Measurements from ENCODE around the gene FGF14.

Gene FGF14

GRCh38 chr13:101817898-101818297 is 584.0 kb downstream of the FGF14 start:
- no peak for TF ChIP-seq CTCF (IDR thresholded peaks at IDR 0.05; ENCODE audit: low read depth, low read length, missing control alignments)
- no peak overlapping the region for H3K4me3 ChIP-seq (ENCODE audit: low read depth, low read length)
- in situ Hi-C loops (cut with HindIII; ENCODE audit: low sequenced_read_pairs): no loop called here
- DNase-seq (ENCODE audit: low read depth): no peak

GRCh38 chr13:101811881-101812280 is 590.0 kb downstream of the FGF14 start:
- DNase-seq (ENCODE audit: low read depth): no peak
- no peak for TF ChIP-seq CTCF (IDR thresholded peaks at IDR 0.05; ENCODE audit: low read depth, low read length, missing control alignments)
- no peak overlapping the region for H3K4me3 ChIP-seq (ENCODE audit: low read depth, low read length)
- in situ Hi-C loops (cut with HindIII; ENCODE audit: low sequenced_read_pairs): no loop called here

GRCh38 chr13:101811284-101811839 is 590.5 kb downstream of the FGF14 start:
- TF ChIP-seq CTCF (IDR thresholded peaks at IDR 0.05; ENCODE audit: low read depth, low read length, missing control alignments): no peak
- in situ Hi-C loops (cut with HindIII; ENCODE audit: low sequenced_read_pairs): no loop called here
- no peak for DNase-seq (ENCODE audit: low read depth)
- H3K4me3 ChIP-seq (ENCODE audit: low read depth, low read length): no peak overlapping the region

- DNase-seq (ENCODE audit: low read depth): no peak
- no peak overlapping the region for H3K4me3 ChIP-seq (ENCODE audit: low read depth, low read length)
- in situ Hi-C loops (cut with HindIII; ENCODE audit: low sequenced_read_pairs): no loop called here
- TF ChIP-seq CTCF (IDR thresholded peaks at IDR 0.05; ENCODE audit: low read depth, low read length, missing control alignments): no peak
These were observed 602.7 kb downstream of the FGF14 start for GRCh38 chr13:101799196-101799595.

GRCh38 chr13:101798437-101798836 is 603.4 kb downstream of the FGF14 start:
- TF ChIP-seq CTCF (IDR thresholded peaks at IDR 0.05; ENCODE audit: low read depth, low read length, missing control alignments): no peak
- no peak for DNase-seq (ENCODE audit: low read depth)
- no peak overlapping the region for H3K4me3 ChIP-seq (ENCODE audit: low read depth, low read length)
- in situ Hi-C loops (cut with HindIII; ENCODE audit: low sequenced_read_pairs): no loop called here

- in situ Hi-C loops (cut with HindIII; ENCODE audit: low sequenced_read_pairs): no loop called here
- H3K4me3 ChIP-seq (ENCODE audit: low read depth, low read length): no peak overlapping the region
- TF ChIP-seq CTCF (IDR thresholded peaks at IDR 0.05; ENCODE audit: low read depth, low read length, missing control alignments): no peak
- DNase-seq (ENCODE audit: low read depth): no peak
These were observed 606.4 kb downstream of the FGF14 start for GRCh38 chr13:101795460-101795859.

- H3K4me3 ChIP-seq (ENCODE audit: low read depth, low read length): no peak overlapping the region
- in situ Hi-C loops (cut with HindIII; ENCODE audit: low sequenced_read_pairs): no loop called here
- no peak for DNase-seq (ENCODE audit: low read depth)
- no peak for TF ChIP-seq CTCF (IDR thresholded peaks at IDR 0.05; ENCODE audit: low read depth, low read length, missing control alignments)
These were observed 606.8 kb downstream of the FGF14 start for GRCh38 chr13:101795025-101795424.

Measured in astrocyte of the cerebellum (primary cell).